Measurements from ENCODE around the gene RAP2B.
"Not testable (repeated sequence)": the region's sequence is repeated elsewhere in the genome, so short reads cannot be mapped to it uniquely, and the experiment has no call there.

The RAP2B gene

DNA sequence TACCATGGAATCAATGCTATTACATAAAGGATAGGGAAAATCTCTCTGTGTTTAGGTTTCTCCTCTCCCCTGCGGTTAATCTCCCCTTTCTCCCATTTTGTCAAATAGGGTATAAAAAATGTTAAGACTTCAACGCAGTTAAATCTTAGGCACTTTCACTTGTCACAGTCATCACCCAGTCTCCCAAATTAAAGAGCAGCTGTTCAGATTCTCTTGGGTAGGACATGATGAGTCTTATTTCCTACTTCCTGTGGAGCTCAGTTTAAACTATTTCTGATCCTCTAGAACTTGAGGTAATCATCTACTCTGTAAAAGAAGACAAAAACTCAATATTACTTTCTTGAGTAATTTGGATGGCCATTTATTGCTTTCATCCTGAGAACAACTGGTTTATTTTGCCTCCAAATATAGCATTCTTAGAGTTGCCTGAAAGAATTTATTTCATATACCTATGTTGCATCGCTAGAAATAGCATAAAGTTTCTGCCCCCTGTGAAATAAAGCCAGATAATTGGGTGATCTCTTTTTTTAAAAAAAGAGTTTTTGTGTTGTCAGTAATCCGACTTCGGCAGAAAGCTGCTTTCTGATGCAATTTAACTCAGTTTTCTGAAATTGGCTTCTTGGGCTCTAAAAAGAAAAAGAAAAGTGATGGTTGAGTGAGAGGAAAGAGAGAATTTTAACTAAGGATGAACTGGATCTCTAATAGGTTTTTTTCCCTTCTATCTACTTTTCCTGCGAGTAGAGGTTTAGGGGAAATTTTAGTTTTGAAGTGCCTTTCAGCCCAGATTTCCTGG lies 20.7 kb downstream of the RAP2B start:
- Histone ChIP-seq H4K20me1 (ENCODE audit: insufficient read depth, low read length) (no peaks in the 10 kb centered on the region), H3K27ac (ENCODE audit: low read depth, low read length, poor library complexity, severe bottlenecking) (no peak overlapping the region), H3K9me2 (ENCODE audit: low read depth, low read length) (no peaks in the 10 kb centered on the region), H3K4me3 (ENCODE audit: low read depth, low read length, poor library complexity, severe bottlenecking) (no peak overlapping the region), H3F3A (ENCODE audit: insufficient read depth, low read length) (no peaks in the 10 kb centered on the region), H3K4me2 (ENCODE audit: low read length) (no peak overlapping the region), H3K79me2 (ENCODE audit: insufficient read depth, low read length) (no peaks in the 10 kb centered on the region), H3K9ac (ENCODE audit: low read length) (no peak overlapping the region), H3K27me3 (ENCODE audit: insufficient read depth, low read length) (no peaks in the 10 kb centered on the region), H3K4me1 (ENCODE audit: insufficient read depth, low read length, severe bottlenecking) (no peaks in the 10 kb centered on the region), H2AFZ (ENCODE audit: low read length) (no peak overlapping the region), H3K9me3 (ENCODE audit: low read length) (no peaks in the 10 kb centered on the region), H3K36me3 (ENCODE audit: insufficient read depth, low read length) (no peaks in the 10 kb centered on the region)
- no peak for TF ChIP-seq EZH2 (IDR thresholded peaks at IDR 0.05; ENCODE audit: borderline replicate concordance, low read length)
- TF ChIP-seq, protein P1, sequence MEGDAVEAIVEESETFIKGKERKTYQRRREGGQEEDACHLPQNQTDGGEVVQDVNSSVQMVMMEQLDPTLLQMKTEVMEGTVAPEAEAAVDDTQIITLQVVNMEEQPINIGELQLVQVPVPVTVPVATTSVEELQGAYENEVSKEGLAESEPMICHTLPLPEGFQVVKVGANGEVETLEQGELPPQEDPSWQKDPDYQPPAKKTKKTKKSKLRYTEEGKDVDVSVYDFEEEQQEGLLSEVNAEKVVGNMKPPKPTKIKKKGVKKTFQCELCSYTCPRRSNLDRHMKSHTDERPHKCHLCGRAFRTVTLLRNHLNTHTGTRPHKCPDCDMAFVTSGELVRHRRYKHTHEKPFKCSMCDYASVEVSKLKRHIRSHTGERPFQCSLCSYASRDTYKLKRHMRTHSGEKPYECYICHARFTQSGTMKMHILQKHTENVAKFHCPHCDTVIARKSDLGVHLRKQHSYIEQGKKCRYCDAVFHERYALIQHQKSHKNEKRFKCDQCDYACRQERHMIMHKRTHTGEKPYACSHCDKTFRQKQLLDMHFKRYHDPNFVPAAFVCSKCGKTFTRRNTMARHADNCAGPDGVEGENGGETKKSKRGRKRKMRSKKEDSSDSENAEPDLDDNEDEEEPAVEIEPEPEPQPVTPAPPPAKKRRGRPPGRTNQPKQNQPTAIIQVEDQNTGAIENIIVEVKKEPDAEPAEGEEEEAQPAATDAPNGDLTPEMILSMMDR (IDR thresholded peaks at IDR 0.05; ENCODE audit: low read length), result no peak

DNA sequence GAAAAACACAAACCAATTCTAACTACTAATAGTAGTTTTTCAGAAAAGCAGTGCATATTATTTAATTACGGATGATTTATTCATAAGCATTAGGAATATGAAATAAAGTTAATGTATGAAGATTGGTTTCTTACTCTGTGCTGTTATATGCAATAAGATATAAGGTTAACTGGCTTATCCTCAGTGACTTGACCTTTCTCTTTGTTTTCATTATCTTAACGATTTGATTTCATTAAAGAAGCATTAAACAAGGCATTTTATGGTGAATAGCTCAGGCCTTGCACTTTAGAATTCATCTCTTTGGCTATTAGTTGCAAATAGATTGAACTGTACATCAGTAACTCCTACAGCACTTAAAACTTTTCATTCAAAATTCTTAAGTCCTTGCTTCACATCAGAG lies 28.9 kb downstream of the RAP2B start:
- Histone ChIP-seq H3K4me2 (ENCODE audit: low read length) (no peak overlapping the region), H3K27ac (ENCODE audit: low read depth, low read length, poor library complexity, severe bottlenecking) (no peak overlapping the region), H3K36me3 (ENCODE audit: insufficient read depth, low read length) (no peaks in the 10 kb centered on the region), H3K9ac (ENCODE audit: low read length) (no peak overlapping the region), H2AFZ (ENCODE audit: low read length) (no peak overlapping the region), H3F3A (ENCODE audit: insufficient read depth, low read length) (no peaks in the 10 kb centered on the region), H3K9me2 (ENCODE audit: low read depth, low read length) (no peaks in the 10 kb centered on the region), H3K27me3 (ENCODE audit: insufficient read depth, low read length) (no peaks in the 10 kb centered on the region), H3K4me1 (ENCODE audit: insufficient read depth, low read length, severe bottlenecking) (no peaks in the 10 kb centered on the region), H4K20me1 (ENCODE audit: insufficient read depth, low read length) (no peaks in the 10 kb centered on the region), H3K9me3 (ENCODE audit: low read length) (no peaks in the 10 kb centered on the region), H3K4me3 (ENCODE audit: low read depth, low read length, poor library complexity, severe bottlenecking) (no peak overlapping the region), H3K79me2 (ENCODE audit: insufficient read depth, low read length) (no peaks in the 10 kb centered on the region)
- TF ChIP-seq, protein P1 (IDR thresholded peaks at IDR 0.05; ENCODE audit: low read length), result no peak

DNA sequence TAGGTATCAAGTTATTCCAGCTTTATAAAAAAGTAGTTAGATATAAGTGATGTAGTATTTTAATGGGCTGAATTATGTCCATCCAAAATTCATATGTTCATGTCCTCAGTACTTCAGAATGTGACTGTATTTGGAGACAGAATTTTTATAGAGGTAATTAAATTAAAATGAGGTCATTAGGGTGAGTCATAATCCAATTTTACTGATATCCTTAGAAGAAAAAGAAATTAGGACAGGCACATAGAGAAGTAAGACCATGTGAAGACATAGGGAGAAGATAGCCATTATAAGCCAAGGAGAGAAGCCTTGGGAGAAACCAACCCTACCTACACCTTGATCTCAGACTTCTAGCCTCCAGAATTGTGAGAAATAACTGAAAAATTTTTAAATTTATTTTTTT lies 30.3 kb downstream of the RAP2B start:
- no peak overlapping the region for H3K4me2 ChIP-seq (ENCODE audit: low read length)
- no peak overlapping the region for H2AFZ ChIP-seq (ENCODE audit: low read length)
- no peaks in the 10 kb centered on the region for H4K20me1 ChIP-seq (ENCODE audit: insufficient read depth, low read length)
- no peak overlapping the region for H3K9ac ChIP-seq (ENCODE audit: low read length)
- no peaks in the 10 kb centered on the region for H3K9me2 ChIP-seq (ENCODE audit: low read depth, low read length)
- no peaks in the 10 kb centered on the region for H3K27me3 ChIP-seq (ENCODE audit: insufficient read depth, low read length)
- H3K27ac ChIP-seq (ENCODE audit: low read depth, low read length, poor library complexity, severe bottlenecking), result no peak overlapping the region
- H3F3A ChIP-seq (ENCODE audit: insufficient read depth, low read length), result no peaks in the 10 kb centered on the region
- H3K36me3 ChIP-seq (ENCODE audit: insufficient read depth, low read length), result no peaks in the 10 kb centered on the region
- H3K9me3 ChIP-seq (ENCODE audit: low read length), result no peaks in the 10 kb centered on the region
- no peaks in the 10 kb centered on the region for H3K4me1 ChIP-seq (ENCODE audit: insufficient read depth, low read length, severe bottlenecking)
- TF ChIP-seq, protein P1 (IDR thresholded peaks at IDR 0.05; ENCODE audit: low read length), result no peak
- no peak for TF ChIP-seq EZH2 (IDR thresholded peaks at IDR 0.05; ENCODE audit: borderline replicate concordance, low read length)
- H3K4me3 ChIP-seq (ENCODE audit: low read depth, low read length, poor library complexity, severe bottlenecking), result no peak overlapping the region
- H3K79me2 ChIP-seq (ENCODE audit: insufficient read depth, low read length), result no peaks in the 10 kb centered on the region

DNA sequence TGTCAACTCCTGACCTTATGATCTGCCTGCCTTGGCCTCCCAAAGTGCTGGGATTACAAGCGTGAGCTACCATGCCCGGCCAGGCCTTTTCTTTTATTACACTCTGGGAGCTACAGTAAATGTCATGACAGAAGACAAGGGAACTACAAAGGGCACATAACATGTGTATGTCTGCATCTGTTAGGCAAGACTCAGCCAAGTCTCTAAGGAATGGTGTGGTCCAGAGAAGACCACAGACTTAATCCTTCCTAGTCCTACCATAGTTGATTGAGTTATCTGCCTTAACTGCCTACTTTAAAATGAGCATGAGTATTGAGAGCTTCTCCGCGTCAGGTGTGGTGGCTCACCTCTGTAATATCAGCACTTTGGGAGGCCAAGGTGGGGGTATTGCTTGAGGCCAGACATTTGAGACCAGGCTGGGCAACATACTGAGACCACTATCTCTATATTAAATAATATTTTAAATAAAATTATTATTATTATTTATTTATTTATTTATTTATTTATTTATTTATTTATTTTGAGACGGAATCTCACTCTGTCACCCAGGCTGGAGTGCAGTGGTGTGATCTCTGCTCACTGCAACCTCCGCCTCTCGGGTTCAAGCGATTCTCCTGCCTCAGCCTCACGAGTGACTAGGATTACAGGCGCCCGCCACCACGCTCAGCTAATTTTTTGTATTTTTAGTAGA lies 31.9 kb downstream of the RAP2B start:
- not testable (repeated sequence) for H2AFZ ChIP-seq (ENCODE audit: low read length); H3K9me2 ChIP-seq (ENCODE audit: low read depth, low read length); H3K4me3 ChIP-seq (ENCODE audit: low read depth, low read length, poor library complexity, severe bottlenecking); H3K9me3 ChIP-seq (ENCODE audit: low read length); H3K27me3 ChIP-seq (ENCODE audit: insufficient read depth, low read length); H3K36me3 ChIP-seq (ENCODE audit: insufficient read depth, low read length); H3K4me2 ChIP-seq (ENCODE audit: low read length); H3K79me2 ChIP-seq (ENCODE audit: insufficient read depth, low read length); H3K27ac ChIP-seq (ENCODE audit: low read depth, low read length, poor library complexity, severe bottlenecking); H4K20me1 ChIP-seq (ENCODE audit: insufficient read depth, low read length); H3K9ac ChIP-seq (ENCODE audit: low read length); H3K4me1 ChIP-seq (ENCODE audit: insufficient read depth, low read length, severe bottlenecking); H3F3A ChIP-seq (ENCODE audit: insufficient read depth, low read length)
